HS-27A (cell line): ENCODE data around the gene DNAH10.

Experiments used
- DNase-seq: peaks from one replicate; pipeline ENCODE4 v3.0.0-alpha.2; 2012; ENCODE audit warnings: low read depth, missing footprints

Gene DNAH10

DNA sequence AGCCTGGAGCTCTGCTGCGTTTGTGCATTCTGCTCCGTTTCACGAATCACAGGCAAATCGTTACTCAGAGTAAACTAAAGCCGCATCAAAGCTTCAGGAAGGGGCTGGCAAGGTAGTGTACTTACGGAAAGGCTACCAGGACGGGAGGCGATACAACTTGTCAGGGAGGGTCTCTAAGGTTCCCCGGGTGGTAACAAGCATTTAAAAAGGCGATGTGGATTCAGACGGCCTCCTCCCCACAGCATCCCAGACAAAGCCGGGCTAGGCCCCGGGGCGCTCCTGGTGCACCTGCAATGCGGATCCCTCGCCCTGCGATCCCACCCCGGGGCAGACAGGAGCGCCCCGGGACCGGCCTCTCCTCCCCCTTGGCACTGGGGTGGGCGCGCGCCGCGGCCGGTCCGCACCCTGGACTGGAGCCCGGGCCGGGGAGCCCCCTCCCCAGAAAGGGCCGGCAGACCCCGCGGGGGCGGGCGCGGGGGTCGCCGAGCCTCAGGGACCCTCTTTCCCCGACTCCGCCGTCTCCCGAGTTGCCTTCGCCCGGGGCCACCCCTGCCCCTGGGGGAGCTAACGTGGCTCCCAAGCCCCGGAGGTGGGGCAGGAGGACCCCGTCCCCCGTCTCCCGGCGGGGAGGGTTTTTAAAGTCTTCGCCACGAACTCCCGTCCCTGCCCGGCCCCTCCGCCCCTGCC, 209.8 kb downstream of the DNAH10 start:
- no peak for DNase-seq

- peak; percentile 35 for DNase-seq
These were observed 210.6 kb downstream of the DNAH10 start, which contains the start of the genes CCDC92 and ZNF664 for GRCh38 chr12:123972457-123973401. Gene CCDC92 (minus strand): TSS chr12:123972831. CDS start chr12:123944305, 28,526 bp downstream. Gene ZNF664 (plus strand): TSS chr12:123973215. CDS start chr12:124012145, 38,930 bp downstream.

DNA sequence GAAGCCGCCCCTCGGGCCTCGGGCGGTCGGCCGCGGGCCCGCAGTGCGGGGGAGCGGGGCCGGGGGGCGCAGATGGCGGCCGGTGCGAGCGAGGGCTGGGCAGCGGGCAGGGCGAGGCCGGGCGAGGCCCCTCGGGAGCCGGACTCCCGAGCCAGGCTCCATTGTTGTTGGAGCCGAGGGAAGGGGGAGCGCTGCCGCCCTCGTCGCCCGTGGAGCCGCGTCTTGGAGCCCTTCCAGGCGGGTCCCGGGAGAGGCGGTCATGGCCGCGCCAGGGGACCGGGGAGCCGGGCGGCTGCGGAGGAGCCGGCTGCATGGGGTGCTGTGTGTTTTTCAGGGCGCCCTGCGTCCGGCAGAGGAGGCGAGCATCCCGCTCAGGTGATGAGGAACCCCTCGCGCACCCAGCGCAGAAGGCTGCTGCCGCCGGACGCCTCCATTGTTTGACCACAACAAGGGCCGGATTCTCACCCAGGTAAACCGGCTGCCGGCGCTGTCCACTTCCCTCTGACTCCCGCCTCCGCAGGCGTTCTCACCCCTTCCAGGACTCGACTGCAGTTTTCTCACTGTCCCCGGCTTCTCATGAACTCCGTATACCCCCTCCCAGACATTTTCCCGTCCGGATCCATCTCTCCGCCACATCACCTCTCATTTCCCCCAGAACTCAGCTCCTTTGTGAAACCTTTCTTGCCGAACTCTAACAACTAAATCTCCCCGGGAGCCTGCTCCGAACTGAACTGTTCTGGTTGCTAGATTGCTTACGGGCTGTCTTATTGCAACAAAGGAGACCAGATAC, 211.6 kb downstream of the DNAH10 start:
- no peak for DNase-seq

GRCh38 chr12:123976227-123976826, 214.2 kb downstream of the DNAH10 start:
- no peak for DNase-seq

DNA sequence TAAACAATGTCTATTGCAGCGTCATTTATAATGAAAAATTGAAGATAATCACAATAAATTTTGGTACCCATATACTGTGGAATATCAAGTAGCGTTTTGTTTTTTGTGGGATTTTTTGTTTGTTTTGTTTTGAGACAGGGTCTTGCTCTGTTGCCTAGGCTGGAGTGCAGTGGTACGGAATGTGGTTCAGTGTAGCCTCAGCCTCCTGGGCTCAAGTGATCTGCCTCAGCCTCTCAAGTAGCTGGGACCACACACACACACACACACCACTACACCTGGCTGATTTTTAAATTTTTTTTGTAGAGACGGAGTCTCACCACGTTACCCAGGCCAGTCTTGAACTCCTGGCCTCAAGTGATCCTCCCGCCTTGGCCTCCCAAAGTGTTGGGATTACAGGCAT, 217.5 kb downstream of the DNAH10 start:
- no peak for DNase-seq

- DNase-seq, result no peak
These were observed 220.2 kb downstream of the DNAH10 start for GRCh38 chr12:123982269-123982668.

DNA sequence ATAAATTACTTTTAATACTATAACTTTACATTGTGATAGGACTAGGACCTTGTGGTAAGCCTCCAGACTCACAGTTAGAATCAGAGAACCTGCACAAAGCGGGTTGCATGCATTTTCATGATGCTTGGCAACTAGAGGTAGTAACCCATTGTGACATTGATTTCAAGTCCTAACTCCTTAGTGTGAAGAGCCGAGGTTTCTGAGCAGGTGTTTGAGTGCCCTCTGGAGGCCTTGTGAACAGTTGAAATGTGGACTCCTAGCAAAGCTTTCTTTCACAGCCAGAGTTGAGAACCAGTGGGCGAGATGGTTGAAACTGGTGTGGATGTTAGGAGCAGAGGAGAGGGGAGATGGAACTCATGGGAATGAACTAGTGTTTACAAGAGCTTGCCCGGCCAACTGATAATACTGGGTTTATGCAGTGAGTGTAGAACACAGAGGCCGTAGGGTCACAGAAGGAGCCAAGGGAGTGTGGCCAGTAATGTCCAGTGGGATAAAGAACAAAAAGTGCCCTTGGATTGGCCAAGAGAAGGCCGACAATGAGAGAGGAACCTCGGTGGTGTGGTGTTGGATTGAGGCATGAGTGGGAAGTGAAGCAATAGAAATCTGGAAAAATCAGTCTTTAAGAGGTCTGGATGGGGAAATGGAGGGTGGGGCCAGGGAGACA, 221.9 kb downstream of the DNAH10 start:
- DNase-seq, result peak; percentile 17

GRCh38 chr12:123984903-123985302, 222.8 kb downstream of the DNAH10 start:
- no peak for DNase-seq
